Breast epithelium (tissue), 4 donors: ENCODE results near the gene DSCAM. TPM values are rescaled to one million over a fixed set of nuclear protein-coding genes. Genes with fewer than 3 reads are reported as not detected.
"Not testable (repeated sequence)": the region's sequence is repeated elsewhere in the genome, so short reads cannot be mapped to it uniquely, and the experiment has no call there.

Source experiments
- DNase-seq, 2 donors: peaks; one replicate each; pipeline ENCODE4 v3.0.0-alpha.2; 2019; ENCODE audit warnings: low spot score in 2 of 2
- H3K27ac ChIP-seq, 2 donors: fragments of 200-600 bp; sonication (generic) in 1 of 2; one replicate each; pipeline ENCODE4 v1.5.1; 2016 to 2019; ENCODE audit warnings: mild to moderate bottlenecking in 1 of 2
- H3K27me3 ChIP-seq, 2 donors: fragments of 200-600 bp; sonication (generic) in 1 of 2; one replicate each; pipeline versions ENCODE4 v1.5.1 to v1.6.0; 2017 to 2019; ENCODE audit warnings: control low read depth in 1 of 2, mild to moderate bottlenecking in 1 of 2
- H3K36me3 ChIP-seq: fragments of 200-600 bp; one replicate; pipeline ENCODE4 v1.5.1; 2019
- H3K4me1 ChIP-seq, 2 donors: fragments of 200-600 bp; sonication (generic); one replicate each; pipeline ENCODE4 v1.5.1; 2016 to 2019; ENCODE audit warnings: control low read depth in 1 of 2
- H3K4me3 ChIP-seq, 3 donors: fragments of 200-600 bp; sonication (generic); 1 replicate in 2 of 3; 2 replicates in 1 of 3; pipeline ENCODE4 v1.5.1; 2016 to 2019; ENCODE audit warnings: mild to moderate bottlenecking in 3 of 3, moderate library complexity in 2 of 3
- H3K9me3 ChIP-seq, 2 donors: fragments of 200-600 bp; sonication (generic) in 1 of 2; one replicate each; pipeline ENCODE4 v1.5.1; 2016 to 2019; ENCODE audit warnings: control low read depth in 1 of 2
- CTCF ChIP-seq, 3 donors: fragments of 450-650 bp; IDR thresholded peaks; one replicate each; pipeline ENCODE4 v1.5.1; 2016 to 2017; ENCODE audit warnings: antibody characterized with exemption in 3 of 3, mild to moderate bottlenecking in 3 of 3, moderate library complexity in 3 of 3
- POLR2A ChIP-seq: fragments of 450-650 bp; IDR thresholded peaks from one replicate; pipeline ENCODE4 v1.6.1; 2016; ENCODE audit warnings: antibody characterized with exemption, mild to moderate bottlenecking, moderate library complexity
- POLR2AphosphoS5 ChIP-seq, 3 donors: sonication (generic); formaldehyde crosslinking; IDR thresholded peaks; one replicate each; pipeline ENCODE4 v1.6.1; 2017; ENCODE audit warnings: antibody characterized with exemption in 3 of 3
- intact Hi-C: fragments of 100-400 bp; cut with DNase I; formaldehyde crosslinking; loops from one replicate; pipeline ENCODE4 v1.15.1; 2023; ENCODE audit warnings: low total_unique reads
- total RNA-seq, 3 donors: library from RNA; depleted of rRNA; stranded (reverse); fragments of >200 nt; gene quantifications; one replicate each; pipeline ENCODE4 v1.1.0, GENCODE V29; 2016

The DSCAM gene
- total RNA-seq, 3 donors from 2014 or later = 0.33 to 0.44 TPM; not detected in 1

GRCh38 chr21:40270047-40270446 lies 576.9 kb downstream of the DSCAM start:
- no peak for DNase-seq
- Histone ChIP-seq H3K27ac (no peak overlapping the region), H3K4me3 (no peak overlapping the region), H3K27me3 (no peaks in the 10 kb centered on the region), H3K4me1 (no peaks in the 10 kb centered on the region), H3K9me3 (no peaks in the 10 kb centered on the region), H3K36me3 (no peaks in the 10 kb centered on the region)
- TF ChIP-seq POLR2AphosphoS5 (IDR thresholded peaks at IDR 0.05) (no peak), POLR2A (no peak), CTCF (IDR thresholded peaks at IDR 0.05) (no peak)
- intact Hi-C loops = no loop called here

- Histone ChIP-seq H3K9me3 (no peaks in the 10 kb centered on the region), H3K4me3 (no peak overlapping the region), H3K27me3 (no peaks in the 10 kb centered on the region), H3K27ac (no peak overlapping the region), H3K4me1 (no peaks in the 10 kb centered on the region), H3K36me3 (no peaks in the 10 kb centered on the region)
- no peak for DNase-seq
- no peak for TF ChIP-seq CTCF (IDR thresholded peaks at IDR 0.05)
- TF ChIP-seq POLR2A = no peak
- TF ChIP-seq POLR2AphosphoS5 (IDR thresholded peaks at IDR 0.05) = no peak
- intact Hi-C loops = no loop called here
Measured at GRCh38 chr21:40269239-40269638, 577.7 kb downstream of the DSCAM start.

DNA sequence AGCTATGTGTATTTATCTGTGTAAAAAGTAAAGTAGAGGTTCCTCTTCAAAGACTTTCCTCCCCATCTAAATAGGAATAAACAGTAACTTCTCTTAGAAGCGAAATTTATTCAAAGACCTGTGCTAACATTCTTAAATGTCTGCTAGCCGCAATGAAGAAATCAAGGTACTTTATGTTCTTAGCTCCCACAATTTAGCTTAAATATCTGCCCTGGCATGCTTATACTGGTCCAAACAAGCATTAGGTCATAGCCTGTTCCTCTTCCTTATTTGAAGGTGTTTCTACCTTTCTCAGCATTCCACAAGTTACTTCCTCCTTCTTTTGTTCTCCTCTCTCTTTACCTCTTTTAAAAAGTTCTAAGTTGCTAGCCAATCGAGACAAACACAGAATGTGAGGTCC lies 588.5 kb downstream of the DSCAM start:
- H3K4me3 ChIP-seq, intact Hi-C loops, H3K27me3 ChIP-seq, DNase-seq, H3K9me3 ChIP-seq, H3K4me1 ChIP-seq, H3K36me3 ChIP-seq: not testable (repeated sequence)
- peak overlapping the region; percentile 30 to 61 for H3K27ac ChIP-seq

GRCh38 chr21:40257342-40257741 lies 589.6 kb downstream of the DSCAM start:
- Histone ChIP-seq H3K27ac (peak overlapping the region; percentile 30 to 61), H3K4me3 (no peak overlapping the region), H3K4me1 (no peaks in the 10 kb centered on the region), H3K9me3 (no peaks in the 10 kb centered on the region), H3K27me3 (no peaks in the 10 kb centered on the region), H3K36me3 (no peaks in the 10 kb centered on the region)
- intact Hi-C loops = no loop called here
- no peak for TF ChIP-seq POLR2AphosphoS5 (IDR thresholded peaks at IDR 0.05)
- no peak for TF ChIP-seq CTCF (IDR thresholded peaks at IDR 0.05)
- TF ChIP-seq POLR2A = no peak
- no peak for DNase-seq

DNA sequence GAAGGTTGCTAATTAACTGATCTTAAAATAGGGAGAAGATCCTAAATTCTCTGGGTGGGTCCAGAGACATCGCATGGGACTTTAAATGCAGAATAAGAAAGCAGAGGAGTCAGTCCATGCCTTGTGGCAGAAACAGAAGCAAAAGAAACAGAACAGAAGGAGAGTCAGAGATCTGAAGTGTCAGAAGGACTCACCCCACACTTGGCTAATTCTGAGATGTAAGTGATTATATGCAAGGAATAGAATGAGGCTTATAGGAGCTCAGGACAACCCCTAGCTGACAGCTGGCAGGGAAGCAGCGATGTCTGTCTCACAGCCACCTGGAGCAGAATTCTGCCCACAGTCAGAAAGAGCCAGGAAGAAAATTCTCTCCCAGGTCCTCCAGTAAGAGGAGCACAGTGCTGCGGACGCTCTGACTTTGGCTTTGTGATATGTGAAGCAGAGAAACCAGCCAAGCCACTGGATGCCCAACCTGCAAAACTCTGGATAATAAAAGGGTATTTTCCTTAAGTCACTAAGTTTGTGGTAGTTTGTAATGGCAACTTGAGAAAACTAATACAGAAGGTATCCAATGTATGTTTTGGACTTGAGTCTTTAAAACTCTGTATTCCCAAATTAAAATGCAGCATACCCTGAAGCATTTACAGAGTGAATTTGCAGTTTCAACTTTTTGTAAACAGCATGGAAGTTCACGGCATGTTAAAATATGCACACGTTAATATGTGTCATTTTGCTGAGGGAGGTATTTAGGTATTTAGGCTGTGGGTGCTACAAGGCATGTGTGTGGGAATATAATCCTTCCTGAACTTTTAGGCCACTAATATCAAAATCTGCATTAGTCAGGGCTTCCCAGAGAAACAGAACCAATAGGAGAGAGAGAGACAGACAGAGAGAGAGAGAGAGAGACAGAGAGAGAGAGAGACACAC lies 591.2 kb downstream of the DSCAM start:
- Histone ChIP-seq H3K36me3 (no peaks in the 10 kb centered on the region), H3K9me3 (peaks cover 0 to 11% of the 10 kb centered on the region in 2 donors), H3K4me3 (no peak overlapping the region), H3K27me3 (no peaks in the 10 kb centered on the region), H3K4me1 (no peaks in the 10 kb centered on the region), H3K27ac (peak overlapping the region; percentile 38 to 42)
- no peak for DNase-seq
- TF ChIP-seq POLR2AphosphoS5 (IDR thresholded peaks at IDR 0.05) (no peak), POLR2A (no peak), CTCF (IDR thresholded peaks at IDR 0.05) (no peak)
- intact Hi-C loops = no loop called here
